ENCODE data around the gene ARHGEF10L.

ARHGEF10L gene

GRCh38 chr1:17630986-17631385, 91.5 kb downstream of the ARHGEF10L start:
- no peak overlapping the region for H3K9ac ChIP-seq (ENCODE audit: low read length)
- no peaks in the 10 kb centered on the region for H3K4me1 ChIP-seq (ENCODE audit: control insufficient read depth, insufficient read depth, low read length)
- H3K27me3 ChIP-seq (ENCODE audit: control insufficient read depth, insufficient read depth, low read length): no peaks in the 10 kb centered on the region
- H3K36me3 ChIP-seq (ENCODE audit: control insufficient read depth, insufficient read depth, low read length): peaks cover 15% of the 10 kb centered on the region
- no peak overlapping the region for H3K4me3 ChIP-seq (ENCODE audit: low read length)
- no peaks in the 10 kb centered on the region for H3K9me3 ChIP-seq (ENCODE audit: control insufficient read depth, low read length)

DNA sequence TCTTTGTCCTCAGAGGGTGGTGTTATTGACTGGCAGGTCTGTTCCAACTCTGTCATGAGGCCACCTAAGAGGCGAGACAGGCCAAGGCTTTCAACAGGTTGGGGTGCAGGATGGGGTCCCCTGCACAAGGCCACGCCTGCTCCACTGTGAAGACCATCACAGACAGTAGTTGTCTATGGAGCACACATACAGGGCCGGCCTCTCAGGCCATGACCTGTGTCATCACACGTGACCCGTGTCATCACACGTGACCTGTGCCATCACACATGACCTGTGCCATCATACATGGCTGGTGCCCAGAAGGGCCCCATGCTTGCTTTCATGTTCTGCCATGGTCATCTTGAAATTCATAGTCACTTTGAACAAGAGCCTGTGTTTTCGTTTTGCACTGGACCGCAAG, 91.9 kb downstream of the ARHGEF10L start:
- no peaks in the 10 kb centered on the region for H3K4me1 ChIP-seq (ENCODE audit: control insufficient read depth, insufficient read depth, low read length)
- H3K9me3 ChIP-seq (ENCODE audit: control insufficient read depth, low read length): no peaks in the 10 kb centered on the region
- H3K36me3 ChIP-seq (ENCODE audit: control insufficient read depth, insufficient read depth, low read length): peaks cover 15% of the 10 kb centered on the region
- no peaks in the 10 kb centered on the region for H3K27me3 ChIP-seq (ENCODE audit: control insufficient read depth, insufficient read depth, low read length)
- H3K9ac ChIP-seq (ENCODE audit: low read length): no peak overlapping the region
- no peak overlapping the region for H3K4me3 ChIP-seq (ENCODE audit: low read length)

DNA sequence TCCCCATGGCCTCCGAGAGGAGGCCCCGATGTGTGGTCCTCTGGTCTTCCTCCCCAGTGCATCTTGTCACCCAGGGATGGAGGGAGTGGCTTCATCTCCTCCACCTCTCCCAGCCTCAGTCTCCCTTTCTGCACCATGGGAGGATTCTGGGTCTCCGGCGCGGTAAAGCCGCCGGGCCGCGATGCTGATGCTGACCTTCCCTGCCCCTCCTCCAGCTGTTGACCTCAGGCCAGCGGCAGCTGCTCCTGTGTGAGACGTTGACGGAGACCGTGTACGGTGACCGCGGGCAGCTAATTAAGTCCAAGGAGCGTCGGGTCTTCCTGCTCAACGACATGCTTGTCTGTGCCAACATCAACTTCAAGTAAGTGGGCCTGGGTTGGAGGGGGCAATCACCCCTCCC, 92.6 kb downstream of the ARHGEF10L start:
- Histone ChIP-seq H3K4me1 (ENCODE audit: control insufficient read depth, insufficient read depth, low read length) (no peaks in the 10 kb centered on the region), H3K27me3 (ENCODE audit: control insufficient read depth, insufficient read depth, low read length) (no peaks in the 10 kb centered on the region), H3K9me3 (ENCODE audit: control insufficient read depth, low read length) (no peaks in the 10 kb centered on the region), H3K4me3 (ENCODE audit: low read length) (no peak overlapping the region), H3K9ac (ENCODE audit: low read length) (no peak overlapping the region), H3K36me3 (ENCODE audit: control insufficient read depth, insufficient read depth, low read length) (peaks cover 16% of the 10 kb centered on the region)

GRCh38 chr1:17632541-17633184, 93.2 kb downstream of the ARHGEF10L start:
- Histone ChIP-seq H3K4me3 (ENCODE audit: low read length) (no peak overlapping the region), H3K9me3 (ENCODE audit: control insufficient read depth, low read length) (no peaks in the 10 kb centered on the region), H3K27me3 (ENCODE audit: control insufficient read depth, insufficient read depth, low read length) (no peaks in the 10 kb centered on the region), H3K36me3 (ENCODE audit: control insufficient read depth, insufficient read depth, low read length) (peaks cover 12% of the 10 kb centered on the region), H3K9ac (ENCODE audit: low read length) (no peak overlapping the region), H3K4me1 (ENCODE audit: control insufficient read depth, insufficient read depth, low read length) (no peaks in the 10 kb centered on the region)

DNA sequence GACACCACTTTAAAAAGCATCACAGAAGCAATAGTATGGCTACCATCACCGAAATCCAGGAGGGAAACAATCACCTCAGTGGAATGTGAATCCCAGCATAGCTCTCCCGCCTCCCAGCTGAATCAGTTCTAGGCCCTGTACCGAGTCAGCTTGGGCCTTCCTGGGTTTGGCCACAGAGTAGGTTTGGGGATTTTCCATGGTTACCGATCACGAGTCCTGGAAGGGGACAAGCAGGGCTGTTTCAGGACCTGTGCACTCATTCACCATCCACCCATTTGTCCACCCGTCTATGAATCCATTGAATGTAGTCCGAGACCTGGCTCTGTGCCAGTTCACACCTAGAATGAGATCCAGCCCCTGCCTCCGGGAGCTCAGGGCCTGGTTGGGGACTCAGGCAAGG, 94.2 kb downstream of the ARHGEF10L start:
- H3K27me3 ChIP-seq (ENCODE audit: control insufficient read depth, insufficient read depth, low read length): no peaks in the 10 kb centered on the region
- H3K4me3 ChIP-seq (ENCODE audit: low read length): no peak overlapping the region
- H3K36me3 ChIP-seq (ENCODE audit: control insufficient read depth, insufficient read depth, low read length): peaks cover 14% of the 10 kb centered on the region
- H3K9me3 ChIP-seq (ENCODE audit: control insufficient read depth, low read length): no peaks in the 10 kb centered on the region
- H3K4me1 ChIP-seq (ENCODE audit: control insufficient read depth, insufficient read depth, low read length): no peaks in the 10 kb centered on the region
- H3K9ac ChIP-seq (ENCODE audit: low read length): no peak overlapping the region

DNA sequence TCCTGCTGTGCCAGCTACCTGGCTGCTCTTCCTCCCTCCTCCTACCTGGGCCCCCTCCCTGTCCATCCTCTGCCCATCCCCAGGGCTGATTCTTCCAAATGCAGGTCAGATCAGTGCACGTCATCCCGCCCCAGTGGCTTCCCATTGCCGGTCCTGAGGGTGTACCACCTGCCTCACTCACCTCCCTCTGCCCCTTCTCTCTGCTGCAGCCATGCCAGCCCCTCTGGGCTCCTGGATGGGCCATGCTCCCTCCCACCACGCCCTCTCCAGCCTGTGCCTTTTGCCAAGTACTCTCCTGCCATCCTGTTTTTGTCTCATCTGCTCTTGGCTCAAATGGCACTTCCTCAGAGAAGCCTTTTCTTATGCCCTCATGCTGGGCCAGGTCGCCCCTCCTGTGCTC, 95.8 kb downstream of the ARHGEF10L start:
- H3K36me3 ChIP-seq (ENCODE audit: control insufficient read depth, insufficient read depth, low read length): peaks cover 28% of the 10 kb centered on the region
- no peaks in the 10 kb centered on the region for H3K4me1 ChIP-seq (ENCODE audit: control insufficient read depth, insufficient read depth, low read length)
- H3K27me3 ChIP-seq (ENCODE audit: control insufficient read depth, insufficient read depth, low read length): no peaks in the 10 kb centered on the region
- H3K9me3 ChIP-seq (ENCODE audit: control insufficient read depth, low read length): no peaks in the 10 kb centered on the region
- no peak overlapping the region for H3K4me3 ChIP-seq (ENCODE audit: low read length)
- H3K9ac ChIP-seq (ENCODE audit: low read length): no peak overlapping the region

DNA sequence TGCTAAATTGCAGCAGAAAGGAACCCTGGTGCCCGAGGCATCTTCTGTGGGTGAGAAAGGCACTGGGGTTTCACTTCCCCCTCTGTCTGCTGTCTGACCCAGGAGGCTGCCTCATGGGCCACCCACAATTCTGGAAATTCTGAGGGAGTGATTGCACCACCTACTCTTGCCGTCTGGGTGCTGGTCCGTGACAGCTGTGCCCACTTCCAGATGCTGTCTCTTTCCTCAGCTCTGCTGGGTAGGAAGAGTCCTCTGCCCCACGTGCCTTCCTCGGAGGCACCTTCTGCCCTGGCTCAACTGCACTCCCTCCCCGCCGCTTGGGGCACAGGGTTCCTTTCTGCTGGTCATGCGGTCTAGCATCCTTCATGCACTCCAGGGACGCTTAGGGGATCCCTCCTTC, 96.3 kb downstream of the ARHGEF10L start:
- H3K36me3 ChIP-seq (ENCODE audit: control insufficient read depth, insufficient read depth, low read length): peaks cover 31% of the 10 kb centered on the region
- no peak overlapping the region for H3K4me3 ChIP-seq (ENCODE audit: low read length)
- no peaks in the 10 kb centered on the region for H3K27me3 ChIP-seq (ENCODE audit: control insufficient read depth, insufficient read depth, low read length)
- H3K4me1 ChIP-seq (ENCODE audit: control insufficient read depth, insufficient read depth, low read length): no peaks in the 10 kb centered on the region
- H3K9ac ChIP-seq (ENCODE audit: low read length): no peak overlapping the region
- no peaks in the 10 kb centered on the region for H3K9me3 ChIP-seq (ENCODE audit: control insufficient read depth, low read length)

- no peak overlapping the region for H3K4me3 ChIP-seq (ENCODE audit: low read length)
- H3K4me1 ChIP-seq (ENCODE audit: control insufficient read depth, insufficient read depth, low read length): no peaks in the 10 kb centered on the region
- H3K9ac ChIP-seq (ENCODE audit: low read length): no peak overlapping the region
- H3K9me3 ChIP-seq (ENCODE audit: control insufficient read depth, low read length): no peaks in the 10 kb centered on the region
- peaks cover 29% of the 10 kb centered on the region for H3K36me3 ChIP-seq (ENCODE audit: control insufficient read depth, insufficient read depth, low read length)
- no peaks in the 10 kb centered on the region for H3K27me3 ChIP-seq (ENCODE audit: control insufficient read depth, insufficient read depth, low read length)
Observed at GRCh38 chr1:17636612-17637011, 97.1 kb downstream of the ARHGEF10L start.

- H3K4me3 ChIP-seq (ENCODE audit: low read length): no peak overlapping the region
- no peaks in the 10 kb centered on the region for H3K27me3 ChIP-seq (ENCODE audit: control insufficient read depth, insufficient read depth, low read length)
- peaks cover 26% of the 10 kb centered on the region for H3K36me3 ChIP-seq (ENCODE audit: control insufficient read depth, insufficient read depth, low read length)
- H3K4me1 ChIP-seq (ENCODE audit: control insufficient read depth, insufficient read depth, low read length): no peaks in the 10 kb centered on the region
- no peaks in the 10 kb centered on the region for H3K9me3 ChIP-seq (ENCODE audit: control insufficient read depth, low read length)
- H3K9ac ChIP-seq (ENCODE audit: low read length): no peak overlapping the region
Observed at GRCh38 chr1:17637055-17637454, 97.6 kb downstream of the ARHGEF10L start.

- Histone ChIP-seq H3K4me1 (ENCODE audit: control insufficient read depth, insufficient read depth, low read length) (no peaks in the 10 kb centered on the region), H3K27me3 (ENCODE audit: control insufficient read depth, insufficient read depth, low read length) (no peaks in the 10 kb centered on the region), H3K4me3 (ENCODE audit: low read length) (no peak overlapping the region), H3K9me3 (ENCODE audit: control insufficient read depth, low read length) (no peaks in the 10 kb centered on the region), H3K9ac (ENCODE audit: low read length) (no peak overlapping the region), H3K36me3 (ENCODE audit: control insufficient read depth, insufficient read depth, low read length) (peaks cover 26% of the 10 kb centered on the region)
Observed at GRCh38 chr1:17639703-17640340, 100.3 kb downstream of the ARHGEF10L start.

DNA sequence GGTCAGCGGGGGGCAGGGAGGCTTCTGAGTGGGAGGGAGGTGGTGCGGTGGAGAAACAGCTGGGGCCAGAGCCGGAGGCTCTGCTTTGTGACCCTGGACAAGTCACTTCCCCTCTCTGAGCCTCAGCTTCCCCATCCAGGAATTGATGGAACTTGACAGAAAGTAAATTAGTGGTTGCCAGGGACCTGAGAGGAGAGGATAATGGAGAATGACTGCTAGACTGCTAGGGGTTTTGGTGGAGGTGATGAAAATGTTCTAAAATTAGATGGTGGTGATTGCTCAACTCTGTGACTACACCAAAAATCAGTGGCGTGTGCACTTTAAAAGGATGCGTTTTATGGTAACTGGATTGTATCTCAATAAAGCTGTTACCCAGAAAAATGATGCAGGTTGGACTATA, 100.9 kb downstream of the ARHGEF10L start:
- H3K4me3 ChIP-seq (ENCODE audit: low read length): no peak overlapping the region
- peaks cover 26% of the 10 kb centered on the region for H3K36me3 ChIP-seq (ENCODE audit: control insufficient read depth, insufficient read depth, low read length)
- H3K27me3 ChIP-seq (ENCODE audit: control insufficient read depth, insufficient read depth, low read length): no peaks in the 10 kb centered on the region
- no peaks in the 10 kb centered on the region for H3K4me1 ChIP-seq (ENCODE audit: control insufficient read depth, insufficient read depth, low read length)
- no peaks in the 10 kb centered on the region for H3K9me3 ChIP-seq (ENCODE audit: control insufficient read depth, low read length)
- no peak overlapping the region for H3K9ac ChIP-seq (ENCODE audit: low read length)

GRCh38 chr1:17640975-17641374, 101.5 kb downstream of the ARHGEF10L start:
- H3K4me1 ChIP-seq (ENCODE audit: control insufficient read depth, insufficient read depth, low read length): no peaks in the 10 kb centered on the region
- H3K36me3 ChIP-seq (ENCODE audit: control insufficient read depth, insufficient read depth, low read length): peaks cover 26% of the 10 kb centered on the region
- no peak overlapping the region for H3K9ac ChIP-seq (ENCODE audit: low read length)
- no peaks in the 10 kb centered on the region for H3K9me3 ChIP-seq (ENCODE audit: control insufficient read depth, low read length)
- no peaks in the 10 kb centered on the region for H3K27me3 ChIP-seq (ENCODE audit: control insufficient read depth, insufficient read depth, low read length)
- no peak overlapping the region for H3K4me3 ChIP-seq (ENCODE audit: low read length)
